ENCODE measurements around the gene PTGDS.

The PTGDS gene

DNA sequence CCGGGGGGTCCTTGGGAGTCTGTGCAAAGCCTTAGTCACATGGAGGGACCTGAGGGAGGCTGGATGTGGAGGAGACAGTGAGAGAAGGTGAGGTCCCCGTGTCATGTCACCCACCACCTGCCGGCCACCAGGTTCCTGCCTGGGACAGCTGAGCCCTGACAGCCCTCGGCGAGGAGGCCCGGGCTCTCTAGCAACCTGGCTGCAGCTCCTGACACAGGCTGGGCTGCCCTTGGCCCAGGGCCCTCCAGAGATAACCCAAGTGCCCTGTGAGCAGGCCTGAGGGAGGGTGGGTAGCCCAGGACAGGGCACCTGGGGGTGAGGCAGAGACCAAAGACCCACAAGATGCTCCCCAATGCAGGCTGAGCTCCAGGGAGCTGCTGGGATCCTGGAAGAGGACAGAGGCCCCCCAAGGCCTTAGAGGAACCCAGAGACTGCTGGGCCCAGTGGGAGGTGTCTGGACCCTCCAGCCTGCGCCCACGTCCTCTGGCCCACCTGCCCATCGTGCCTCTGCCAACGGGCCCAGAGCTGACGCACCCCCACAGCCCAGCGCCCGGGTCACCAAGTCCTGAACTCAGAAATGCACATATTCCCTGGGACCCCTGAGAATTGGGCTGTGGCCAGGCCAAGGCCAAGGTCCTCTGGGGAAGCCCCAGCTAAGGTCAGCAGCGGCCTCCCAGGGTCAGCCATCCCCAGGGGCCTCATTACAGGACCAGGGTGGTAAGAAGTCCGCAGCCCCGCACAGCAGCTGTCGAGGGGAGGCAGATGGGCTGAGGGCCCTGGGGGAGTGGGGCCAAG, 8.8 kb upstream of the PTGDS start:
- ChIA-PET POLR2A (interaction anchor here (1.0 kb wide), 1 partner anchor 20 kb away, joined by 3 read pairs; no protein-coding TSS in a partner anchor), CTCF (interaction anchor here (1.5 kb wide), 1 partner anchor 67 kb away, joined by 3 read pairs; no protein-coding TSS in a partner anchor)
- Histone ChIP-seq H3K4me1 (ENCODE audit: control insufficient read depth, insufficient read depth, low read length) (no peaks in the 10 kb centered on the region), H3K4me3 (ENCODE audit: low read depth, low read length) (no peak overlapping the region), H3K27ac (ENCODE audit: extremely low read depth, low read depth, low read length) (no peak overlapping the region), H3K36me3 (ENCODE audit: control insufficient read depth in 2 of 2, insufficient read depth in 1 of 2, low read length in 2 of 2) (no peaks in the 10 kb centered on the region), H3K9me3 (ENCODE audit: control insufficient read depth, insufficient read depth, low read depth, low read length) (no peaks in the 10 kb centered on the region)
- peak; percentile 52 for TF ChIP-seq GLIS1 (tag by site-specific recombination; IDR thresholded peaks at IDR 0.05)
- TF ChIP-seq ZBTB8A (tag by site-specific recombination; IDR thresholded peaks at IDR 0.05): 0 out of 2 replicates have a peak, but pooled peaks have one; percentile 11
- no peak for TF ChIP-seq ZEB2 (tag by site-specific recombination; IDR thresholded peaks at IDR 0.05)

DNA sequence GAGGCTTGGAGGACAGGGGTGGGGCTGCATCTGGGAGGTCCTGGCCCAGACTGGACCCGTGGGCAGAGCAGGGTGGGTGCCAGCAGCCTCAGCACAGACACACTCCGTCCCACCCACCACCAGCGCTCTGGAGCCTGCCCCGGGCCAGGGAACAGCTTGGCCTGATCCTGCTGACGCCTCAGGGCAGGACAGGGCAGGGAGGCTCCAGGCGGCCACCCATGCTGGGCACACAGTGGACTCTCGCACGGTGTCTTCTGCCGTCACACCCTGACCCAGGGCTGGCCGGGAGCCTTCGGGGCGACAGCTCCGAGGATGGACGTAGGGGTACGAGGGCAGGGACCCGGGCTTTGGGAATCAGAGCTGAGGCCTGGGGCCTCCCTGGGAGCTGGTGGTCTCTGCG, 8.2 kb upstream of the PTGDS start:
- no peaks in the 10 kb centered on the region for H3K4me1 ChIP-seq (ENCODE audit: control insufficient read depth, insufficient read depth, low read length)
- no peaks in the 10 kb centered on the region for H3K36me3 ChIP-seq (ENCODE audit: control insufficient read depth in 2 of 2, insufficient read depth in 1 of 2, low read length in 2 of 2)
- TF ChIP-seq EGR2 (tag by site-specific recombination; IDR thresholded peaks at IDR 0.05; ENCODE audit: low read depth) (peak; percentile 47), ZFHX2 (tag by site-specific recombination; conservative IDR thresholded peaks at IDR 0.05) (peak; percentile 39), HOXC10 (CRISPR knock-in tag; IDR thresholded peaks at IDR 0.05) (no peak)
- H3K27ac ChIP-seq (ENCODE audit: extremely low read depth, low read depth, low read length): no peak overlapping the region
- ChIA-PET CTCF (interaction anchor here (1.5 kb wide), 1 partner anchor 66 kb away, joined by 3 read pairs; no protein-coding TSS in a partner anchor), POLR2A (interaction anchor here (1.0 kb wide), 1 partner anchor 21 kb away, joined by 3 read pairs; no protein-coding TSS in a partner anchor)
- H3K9me3 ChIP-seq (ENCODE audit: control insufficient read depth, insufficient read depth, low read depth, low read length): no peaks in the 10 kb centered on the region
- H3K4me3 ChIP-seq (ENCODE audit: low read depth, low read length): no peak overlapping the region

DNA sequence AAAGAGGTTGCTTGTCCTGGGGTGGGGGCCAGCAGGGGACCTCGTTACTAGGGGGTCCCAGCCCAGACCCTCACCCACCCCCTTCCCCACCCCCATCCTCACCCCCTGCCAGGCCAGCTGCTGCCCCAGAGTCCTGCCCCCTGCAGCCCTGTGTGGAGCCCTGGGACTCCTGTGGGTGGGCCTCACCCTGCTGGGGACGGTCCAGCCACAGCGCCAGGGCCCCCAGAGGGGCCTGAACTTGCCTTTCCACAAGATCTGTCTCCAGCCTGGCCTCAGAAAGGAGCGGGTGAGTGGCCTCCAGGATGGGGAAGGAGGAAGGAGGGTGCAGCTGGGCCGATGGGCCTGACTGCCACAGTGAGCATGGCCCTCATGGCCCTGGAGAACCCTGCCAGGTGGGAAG, 7.5 kb upstream of the PTGDS start:
- CTCF ChIA-PET: no interaction called here
- POLR2A ChIA-PET: no interaction called here
- no peaks in the 10 kb centered on the region for H3K4me1 ChIP-seq (ENCODE audit: control insufficient read depth, insufficient read depth, low read length)
- no peak overlapping the region for H3K27ac ChIP-seq (ENCODE audit: extremely low read depth, low read depth, low read length)
- no peaks in the 10 kb centered on the region for H3K36me3 ChIP-seq (ENCODE audit: control insufficient read depth in 2 of 2, insufficient read depth in 1 of 2, low read length in 2 of 2)
- H3K4me3 ChIP-seq (ENCODE audit: low read depth, low read length): no peak overlapping the region
- no peaks in the 10 kb centered on the region for H3K9me3 ChIP-seq (ENCODE audit: control insufficient read depth, insufficient read depth, low read depth, low read length)
- no peak for TF ChIP-seq TCF7L2 (IDR thresholded peaks at IDR 0.05; ENCODE audit: borderline replicate concordance, low read depth, low read length)
- no peak for TF ChIP-seq ZNF571 (tag by site-specific recombination; IDR thresholded peaks at IDR 0.05)
- TF ChIP-seq HOXC10 (CRISPR knock-in tag; IDR thresholded peaks at IDR 0.05): no peak
- no peak for TF ChIP-seq ZNF121 (tag by site-specific recombination; IDR thresholded peaks at IDR 0.05)
- TF ChIP-seq, protein P1, sequence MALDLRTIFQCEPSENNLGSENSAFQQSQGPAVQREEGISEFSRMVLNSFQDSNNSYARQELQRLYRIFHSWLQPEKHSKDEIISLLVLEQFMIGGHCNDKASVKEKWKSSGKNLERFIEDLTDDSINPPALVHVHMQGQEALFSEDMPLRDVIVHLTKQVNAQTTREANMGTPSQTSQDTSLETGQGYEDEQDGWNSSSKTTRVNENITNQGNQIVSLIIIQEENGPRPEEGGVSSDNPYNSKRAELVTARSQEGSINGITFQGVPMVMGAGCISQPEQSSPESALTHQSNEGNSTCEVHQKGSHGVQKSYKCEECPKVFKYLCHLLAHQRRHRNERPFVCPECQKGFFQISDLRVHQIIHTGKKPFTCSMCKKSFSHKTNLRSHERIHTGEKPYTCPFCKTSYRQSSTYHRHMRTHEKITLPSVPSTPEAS (tag by site-specific recombination; IDR thresholded peaks at IDR 0.05): no peak
- TF ChIP-seq, protein P2, sequence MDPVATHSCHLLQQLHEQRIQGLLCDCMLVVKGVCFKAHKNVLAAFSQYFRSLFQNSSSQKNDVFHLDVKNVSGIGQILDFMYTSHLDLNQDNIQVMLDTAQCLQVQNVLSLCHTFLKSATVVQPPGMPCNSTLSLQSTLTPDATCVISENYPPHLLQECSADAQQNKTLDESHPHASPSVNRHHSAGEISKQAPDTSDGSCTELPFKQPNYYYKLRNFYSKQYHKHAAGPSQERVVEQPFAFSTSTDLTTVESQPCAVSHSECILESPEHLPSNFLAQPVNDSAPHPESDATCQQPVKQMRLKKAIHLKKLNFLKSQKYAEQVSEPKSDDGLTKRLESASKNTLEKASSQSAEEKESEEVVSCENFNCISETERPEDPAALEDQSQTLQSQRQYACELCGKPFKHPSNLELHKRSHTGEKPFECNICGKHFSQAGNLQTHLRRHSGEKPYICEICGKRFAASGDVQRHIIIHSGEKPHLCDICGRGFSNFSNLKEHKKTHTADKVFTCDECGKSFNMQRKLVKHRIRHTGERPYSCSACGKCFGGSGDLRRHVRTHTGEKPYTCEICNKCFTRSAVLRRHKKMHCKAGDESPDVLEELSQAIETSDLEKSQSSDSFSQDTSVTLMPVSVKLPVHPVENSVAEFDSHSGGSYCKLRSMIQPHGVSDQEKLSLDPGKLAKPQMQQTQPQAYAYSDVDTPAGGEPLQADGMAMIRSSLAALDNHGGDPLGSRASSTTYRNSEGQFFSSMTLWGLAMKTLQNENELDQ (tag by site-specific recombination; IDR thresholded peaks at IDR 0.05; ENCODE audit: low read depth): no peak
- peak; percentile 78 for TF ChIP-seq GLIS1 (tag by site-specific recombination; IDR thresholded peaks at IDR 0.05)

DNA sequence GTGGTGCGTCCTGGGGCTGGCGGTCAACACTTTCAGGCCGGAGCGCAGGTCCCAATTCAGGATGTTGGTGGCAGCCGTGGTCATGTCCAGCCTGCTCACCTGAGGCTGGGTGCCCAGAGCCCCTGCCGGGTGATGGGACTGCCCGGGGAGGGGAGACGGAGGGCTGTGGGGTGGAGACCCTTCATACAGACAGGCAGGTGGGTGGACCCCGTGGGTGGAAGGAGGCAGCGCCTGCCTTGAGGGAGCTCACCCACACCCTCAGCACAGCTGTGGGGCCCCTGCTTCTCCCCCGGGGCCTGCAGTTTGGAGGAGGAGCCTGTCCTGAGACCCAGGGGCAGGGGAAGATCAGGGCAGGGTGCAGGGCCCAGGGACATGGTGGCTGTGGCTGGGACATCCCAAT, 6.9 kb upstream of the PTGDS start:
- Histone ChIP-seq H3K36me3 (ENCODE audit: control insufficient read depth in 2 of 2, insufficient read depth in 1 of 2, low read length in 2 of 2) (no peaks in the 10 kb centered on the region), H3K4me3 (ENCODE audit: low read depth, low read length) (no peak overlapping the region), H3K27ac (ENCODE audit: extremely low read depth, low read depth, low read length) (no peak overlapping the region), H3K4me1 (ENCODE audit: control insufficient read depth, insufficient read depth, low read length) (no peaks in the 10 kb centered on the region), H3K9me3 (ENCODE audit: control insufficient read depth, insufficient read depth, low read depth, low read length) (no peaks in the 10 kb centered on the region)
- POLR2A ChIA-PET: no interaction called here
- TF ChIP-seq EGR2 (tag by site-specific recombination; IDR thresholded peaks at IDR 0.05; ENCODE audit: low read depth) (peak; percentile 81), ZNF366 (tag by site-specific recombination; conservative IDR thresholded peaks at IDR 0.05) (no peak), ZXDB (tag by site-specific recombination; IDR thresholded peaks at IDR 0.05) (no peak), ZNF404 (tag by site-specific recombination; IDR thresholded peaks at IDR 0.05) (no peak), ZNF350 (tag by site-specific recombination; IDR thresholded peaks at IDR 0.05) (no peak), ZNF416 (tag by site-specific recombination; IDR thresholded peaks at IDR 0.05) (no peak), KLF1 (tag by site-specific recombination; IDR thresholded peaks at IDR 0.05) (peak; percentile 33; the same call in 1 of the 2 replicates), SP3 (tag by site-specific recombination; IDR thresholded peaks at IDR 0.05) (no peak), ZNF791 (tag by site-specific recombination; IDR thresholded peaks at IDR 0.05) (no peak), ZNF146 (tag by site-specific recombination; IDR thresholded peaks at IDR 0.05) (no peak), ZNF514 (tag by site-specific recombination; IDR thresholded peaks at IDR 0.05) (no peak), ZEB2 (tag by site-specific recombination; IDR thresholded peaks at IDR 0.05) (no peak), ZFHX2 (tag by site-specific recombination; conservative IDR thresholded peaks at IDR 0.05) (peak; percentile 85), YY1 (tag by site-specific recombination; IDR thresholded peaks at IDR 0.05) (no peak)
- TF ChIP-seq, protein P3, sequence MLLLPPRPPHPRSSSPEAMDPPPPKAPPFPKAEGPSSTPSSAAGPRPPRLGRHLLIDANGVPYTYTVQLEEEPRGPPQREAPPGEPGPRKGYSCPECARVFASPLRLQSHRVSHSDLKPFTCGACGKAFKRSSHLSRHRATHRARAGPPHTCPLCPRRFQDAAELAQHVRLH (tag by site-specific recombination; IDR thresholded peaks at IDR 0.05): no peak
- CTCF ChIA-PET: interaction anchor here (0.7 to 1.5 kb wide), 2 partner anchors 59 to 183 kb away, joined by 3 to 5 read pairs; no protein-coding TSS in a partner anchor

All from HEK293 (cell line).